ENCODE measurements around the gene ALDH4A1.

ALDH4A1 gene

GRCh38 chr1:18902523-18903290 is at the start of gene ALDH4A1:
Gene ALDH4A1, minus strand, starts transcription at chr1:18902555. Its CDS starts 32 bp downstream, at chr1:18902523.
- peak; percentile 91 to 94 for DNase-seq

- peak; percentile 81 to 88 for DNase-seq
These were observed 49.5 kb upstream of the ALDH4A1 start for GRCh38 chr1:18951818-18952391.

- peak in 1 of 2 experiments; percentile 41 for DNase-seq
These were observed 49.1 kb upstream of the ALDH4A1 start for GRCh38 chr1:18951416-18951815.

GRCh38 chr1:18950401-18951026 is 48.2 kb upstream of the ALDH4A1 start:
- peak; percentile 53 to 58 for DNase-seq

GRCh38 chr1:18949686-18950400 is 47.5 kb upstream of the ALDH4A1 start:
- peak; percentile 49 to 53 for DNase-seq

- DNase-seq = no peak
These were observed 46.7 kb upstream of the ALDH4A1 start for GRCh38 chr1:18948913-18949685.

- DNase-seq = peak; percentile 68 to 79
These were observed 45.9 kb upstream of the ALDH4A1 start for GRCh38 chr1:18948048-18948912.

- DNase-seq = no peak
These were observed 45.2 kb upstream of the ALDH4A1 start for GRCh38 chr1:18947570-18947969.

- DNase-seq = no peak
These were observed 44.4 kb upstream of the ALDH4A1 start for GRCh38 chr1:18946550-18947381.

GRCh38 chr1:18945401-18945849 is 43.1 kb upstream of the ALDH4A1 start:
- no peak for DNase-seq

GRCh38 chr1:18944810-18945209 is 42.5 kb upstream of the ALDH4A1 start:
- DNase-seq = no peak

- DNase-seq = no peak
These were observed 41.7 kb upstream of the ALDH4A1 start for GRCh38 chr1:18943914-18944572.

- DNase-seq = no peak
These were observed 40.8 kb upstream of the ALDH4A1 start for GRCh38 chr1:18943162-18943561.

- no peak for DNase-seq
These were observed 40.0 kb upstream of the ALDH4A1 start for GRCh38 chr1:18942340-18942739.

GRCh38 chr1:18941221-18942141 is 39.1 kb upstream of the ALDH4A1 start:
- DNase-seq = no peak

GRCh38 chr1:18940303-18941020 is 38.1 kb upstream of the ALDH4A1 start:
- no peak for DNase-seq

- DNase-seq = no peak
These were observed 37.3 kb upstream of the ALDH4A1 start for GRCh38 chr1:18939398-18940302.

Measured in activated CD4-positive, alpha-beta T cell treated with anti-CD3 and anti-CD28 coated beads, Interleukin-2, amount 50 U/mL, for 48 hours (primary cell).